Right lobe of liver (tissue), 6 donors: ENCODE data around the gene TBRG1. TPM values are rescaled to one million over a fixed set of nuclear protein-coding genes. Genes with fewer than 3 reads are reported as not detected.
"Not testable (repeated sequence)": the region's sequence is repeated elsewhere in the genome, so short reads cannot be mapped to it uniquely, and the experiment has no call there.

Experiments
- ATAC-seq, 4 donors: fragments of 200-7000 bp; cut with Tn5 transposase; one replicate each; pipeline ENCODE4 v1.9.1; 2020; ENCODE audit warnings: mild to moderate bottlenecking in 4 of 4, moderate library complexity in 4 of 4
- DNase-seq, 3 donors: peaks; one replicate each; pipeline ENCODE4 v3.0.0-alpha.2; 2020
- H3K27ac ChIP-seq, 3 donors: fragments of 200-600 bp; one replicate each; pipeline ENCODE4 v1.8.0; 2022
- H3K27me3 ChIP-seq, 2 donors: fragments of 200-600 bp; one replicate each; pipeline ENCODE4 v1.8.0; 2022
- H3K36me3 ChIP-seq, 4 donors: fragments of 200-600 bp; sonication (generic) in 1 of 4; one replicate each; pipeline versions ENCODE4 v1.5.1 to v1.8.0; 2017 to 2022; ENCODE audit warnings: control low read depth in 1 of 4
- H3K4me1 ChIP-seq, 4 donors: fragments of 200-600 bp; sonication (generic) in 1 of 4; one replicate each; pipeline versions ENCODE4 v1.5.1 to v1.8.0; 2017 to 2022; ENCODE audit warnings: control low read depth in 1 of 4
- H3K4me3 ChIP-seq, 3 donors: fragments of 200-600 bp; one replicate each; pipeline ENCODE4 v1.8.0; 2022
- H3K9me3 ChIP-seq, 4 donors: fragments of 200-600 bp; sonication (generic) in 1 of 4; one replicate each; pipeline versions ENCODE4 v1.5.1 to v1.8.0; 2017 to 2022; ENCODE audit warnings: control low read depth in 1 of 4
- CTCF ChIP-seq, 4 donors: fragments of 200-600 bp in 3 of 4; fragments of 450-650 bp in 1 of 4; IDR thresholded peaks; one replicate each; pipeline versions ENCODE4 v1.5.1 to v1.8.0; 2016 to 2022; ENCODE audit warnings: antibody characterized with exemption in 4 of 4, mild to moderate bottlenecking in 2 of 4
- POLR2A ChIP-seq: fragments of 450-650 bp; IDR thresholded peaks from one replicate; pipeline ENCODE4 v1.6.1; 2017; ENCODE audit warnings: antibody characterized with exemption, mild to moderate bottlenecking
- WGBS: methylation state at CpG from one replicate; pipeline ENCODE4 v1.1.6; 2018; ENCODE audit warnings: low coverage, low lambda C conversion rate; ENCODE audit not compliant: insufficient coverage; ENCODE audit errors: missing lambda C conversion rate; 5-methylcytosine and 5-hydroxymethylcytosine counted together
- intact Hi-C, 2 donors: fragments of 100-400 bp; cut with DNase I; formaldehyde crosslinking; loops; one replicate each; pipeline versions ENCODE4 v1.11.2 to v1.14.1; 2022
- total RNA-seq, 6 experiments: library from RNA; depleted of rRNA in 2 of 6; stranded (reverse); fragments of >200 nt in 2 of 6; fragmentation: NEBNext Ultra II Directional in 3 of 6; extraction: Animal tissue kit (Norgen Biotek cat#: 25700) in 3 of 6; gene quantifications; one replicate each; pipeline versions ENCODE4 v1.1.0 to v1.2.4, GENCODE V29; 2016 to 2023
- donor health status: DM: no; HTN: yes; CAD: no.
- donor health status: DM: no; HTN: no; CAD: no.
- donor health status: DM: no; HTN: no; CAD: no.
- donor health status: DM: no; HTN: yes; CAD: no.
- donor health status: DM: no; HTN: yes; CAD: no.

TBRG1 gene
- total RNA-seq, 6 experiments from 2014 or later, result 13.3 to 20.5 (median 17.9) TPM

- ATAC-seq (no peak), DNase-seq (no peak)
- Histone ChIP-seq H3K27me3 (no peaks in the 10 kb centered on the region), H3K4me1 (no peaks in the 10 kb centered on the region), H3K36me3 (no peaks in the 10 kb centered on the region), H3K9me3 (no peaks in the 10 kb centered on the region), H3K27ac (no peak overlapping the region), H3K4me3 (no peak overlapping the region)
- 56% methylated on average over 5 of the region's 5 CpGs for WGBS
- intact Hi-C loops, result no loop called here
- TF ChIP-seq CTCF (IDR thresholded peaks at IDR 0.05) (no peak), POLR2A (no peak)
These were observed 21.9 kb upstream of the TBRG1 start for GRCh38 chr11:124600621-124601320.

- H3K4me3 ChIP-seq, result no peak overlapping the region
- no peaks in the 10 kb centered on the region for H3K27me3 ChIP-seq
- H3K27ac ChIP-seq, result no peak overlapping the region
- H3K4me1 ChIP-seq, result no peaks in the 10 kb centered on the region
- no peaks in the 10 kb centered on the region for H3K36me3 ChIP-seq
- 72% methylated on average over 3 of the region's 3 CpGs for WGBS
- DNase-seq (no peak), ATAC-seq (no peak)
- no peaks in the 10 kb centered on the region for H3K9me3 ChIP-seq
- intact Hi-C loops, result no loop called here
- TF ChIP-seq CTCF (IDR thresholded peaks at IDR 0.05), result no peak
- TF ChIP-seq POLR2A, result no peak
These were observed 20.5 kb upstream of the TBRG1 start for GRCh38 chr11:124602193-124602592.

- H3K4me1 ChIP-seq, ATAC-seq, H3K36me3 ChIP-seq, H3K27me3 ChIP-seq, H3K27ac ChIP-seq, DNase-seq, H3K9me3 ChIP-seq, H3K4me3 ChIP-seq, intact Hi-C loops: not testable (repeated sequence)
- WGBS, result 33% methylated on average over 3 of the region's 3 CpGs
These were observed 19.9 kb upstream of the TBRG1 start for GRCh38 chr11:124602723-124603122.

- Histone ChIP-seq H3K36me3 (no peaks in the 10 kb centered on the region), H3K9me3 (no peaks in the 10 kb centered on the region), H3K4me1 (no peaks in the 10 kb centered on the region), H3K27me3 (no peaks in the 10 kb centered on the region), H3K27ac (no peak overlapping the region), H3K4me3 (no peak overlapping the region)
- DNase-seq (no peak), ATAC-seq (peak; percentile 33 to 68 (median 55))
- WGBS, result 34% methylated on average over 3 of the region's 3 CpGs
- intact Hi-C loops, result no loop called here
- TF ChIP-seq CTCF (IDR thresholded peaks at IDR 0.05), result no peak
- no peak for TF ChIP-seq POLR2A
These were observed 16.9 kb upstream of the TBRG1 start for GRCh38 chr11:124605719-124606118.

- no peak for ATAC-seq
- intact Hi-C loops, result no loop called here
- no peaks in the 10 kb centered on the region for H3K27me3 ChIP-seq
- H3K4me3 ChIP-seq, result no peak overlapping the region
- DNase-seq, result no peak
- H3K36me3 ChIP-seq, result no peaks in the 10 kb centered on the region
- no peaks in the 10 kb centered on the region for H3K4me1 ChIP-seq
- no peaks in the 10 kb centered on the region for H3K9me3 ChIP-seq
- H3K27ac ChIP-seq, result no peak overlapping the region
- TF ChIP-seq POLR2A, result no peak
- TF ChIP-seq CTCF (IDR thresholded peaks at IDR 0.05), result no peak
These were observed 14.5 kb upstream of the TBRG1 start for GRCh38 chr11:124608147-124608546.
